GM12864 (cell line): ENCODE data around the gene TEDC1.

Experiments
- DNase-seq: peaks from one replicate; pipeline ENCODE4 v3.0.0-alpha.2; 2011; ENCODE audit warnings: low read depth
- H3K4me3 ChIP-seq: 2 replicates; pipeline ENCODE4 v1.5.1; 2011; ENCODE audit warnings: mild to moderate bottlenecking, low read depth, low read length, control low read depth
- CTCF ChIP-seq: IDR thresholded peaks from 2 replicates; pipeline ENCODE4 v1.5.1; 2011; ENCODE audit warnings: low read depth, mild to moderate bottlenecking, moderate library complexity, low read length, control low read depth, inconsistent platforms; ENCODE audit errors: missing control alignments

Gene TEDC1

GRCh38 chr14:105452963-105453362, 38.1 kb upstream of the TEDC1 start:
- no peak for DNase-seq
- no peak overlapping the region for H3K4me3 ChIP-seq
- TF ChIP-seq CTCF = no peak

GRCh38 chr14:105453847-105454246, 37.2 kb upstream of the TEDC1 start:
- H3K4me3 ChIP-seq = no peak overlapping the region
- no peak for TF ChIP-seq CTCF
- no peak for DNase-seq

DNA sequence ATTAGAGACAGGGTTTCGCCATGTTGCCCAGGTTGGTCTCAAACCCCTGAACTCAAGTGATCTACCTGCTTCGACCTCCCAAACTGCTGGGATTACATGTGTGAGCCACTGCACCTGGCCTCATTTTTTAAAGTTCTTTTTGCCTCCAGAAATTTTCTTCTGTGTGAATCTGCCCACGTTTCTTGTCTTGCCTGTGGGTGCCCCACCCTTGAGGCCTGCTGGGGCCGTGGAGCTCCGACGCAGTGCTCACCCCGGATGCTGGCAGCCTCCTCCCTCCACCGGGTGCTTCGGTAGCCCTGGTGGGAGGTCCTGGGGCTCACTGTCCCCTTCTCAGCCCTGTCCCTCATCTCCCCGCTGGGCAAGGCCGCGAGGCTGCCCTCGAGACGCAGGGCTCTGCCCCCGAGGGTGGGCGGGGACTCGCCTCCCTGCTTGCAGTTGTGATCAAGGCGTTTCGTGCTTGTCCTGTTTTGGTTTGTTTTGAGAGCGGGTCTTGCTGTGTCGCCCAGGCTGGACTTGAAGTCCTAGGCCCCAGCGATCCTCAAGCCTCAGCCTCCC, 35.9 kb upstream of the TEDC1 start:
- TF ChIP-seq CTCF = no peak

DNA sequence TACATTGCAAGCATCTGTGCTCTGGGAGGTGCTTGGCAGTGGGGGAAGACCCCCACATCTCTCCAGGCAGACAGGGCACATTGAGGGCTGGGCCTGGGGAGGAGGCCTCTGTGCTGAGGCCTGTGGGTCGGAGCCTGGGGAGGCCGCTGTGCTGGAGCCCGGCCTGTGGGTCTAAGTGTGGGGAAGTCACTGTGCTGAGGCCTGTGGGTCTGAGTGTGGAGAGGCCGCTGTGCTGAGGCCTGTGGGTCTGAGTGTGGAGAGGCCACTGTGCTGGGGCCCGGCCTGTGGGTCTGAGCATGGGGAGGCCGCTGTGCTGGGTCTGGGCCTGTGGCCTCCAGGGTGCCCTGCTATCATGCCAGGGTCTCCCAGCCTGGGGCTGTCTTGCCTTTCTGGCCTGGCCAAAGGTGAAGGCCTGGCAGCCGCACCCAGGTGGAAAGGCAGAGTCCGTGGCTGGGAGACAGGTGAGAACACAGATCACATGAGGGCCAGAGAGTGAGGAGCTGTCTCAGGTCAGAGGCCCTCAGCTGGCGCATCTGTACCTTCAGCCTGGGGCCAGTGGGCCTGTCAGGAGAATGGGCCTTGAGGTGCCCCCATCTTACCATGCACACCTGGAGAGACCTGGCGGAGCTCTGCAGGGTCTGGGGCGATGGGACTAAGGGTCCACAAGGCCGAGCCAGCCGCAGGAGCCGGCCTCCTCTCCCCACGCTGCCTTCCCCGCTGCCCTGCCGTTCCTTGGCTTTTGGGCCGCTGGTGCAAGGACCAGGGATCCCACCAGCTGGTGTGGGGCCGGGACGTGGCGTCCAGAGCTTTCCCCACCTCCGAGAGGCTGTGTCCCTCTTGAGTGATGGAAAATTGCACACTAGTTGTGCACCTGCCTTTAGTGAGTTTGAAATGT, 35.0 kb upstream of the TEDC1 start:
- DNase-seq = no peak
- no peak for TF ChIP-seq CTCF
- no peak overlapping the region for H3K4me3 ChIP-seq

More for the DNA sequence above, 35.9 kb upstream of the TEDC1 start:
- no peak overlapping the region for H3K4me3 ChIP-seq
- no peak for DNase-seq

GRCh38 chr14:105456736-105457617, 34.1 kb upstream of the TEDC1 start:
- no peak for DNase-seq
- H3K4me3 ChIP-seq = no peak overlapping the region
- no peak for TF ChIP-seq CTCF

DNA sequence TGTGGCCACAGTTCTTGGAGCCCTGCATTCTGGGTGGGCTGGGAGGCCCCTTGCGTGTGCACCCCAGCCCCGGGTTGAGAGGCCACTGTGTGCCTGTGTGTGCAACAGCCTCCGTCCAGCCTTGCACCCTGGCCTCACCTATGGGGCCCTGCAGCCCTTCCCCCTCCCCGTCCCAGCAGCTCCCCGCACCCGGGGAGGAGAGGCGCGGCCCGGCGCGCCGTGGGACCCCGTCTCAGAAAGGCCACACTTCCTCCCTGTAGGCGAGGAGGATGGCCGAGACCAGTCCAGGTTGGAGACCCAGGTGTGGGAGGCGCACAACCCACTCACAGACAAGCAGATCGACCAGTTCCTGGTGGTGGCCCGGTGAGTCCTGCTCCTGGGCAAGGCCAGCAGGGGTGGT, 33.0 kb upstream of the TEDC1 start:
- no peak for DNase-seq
- TF ChIP-seq CTCF = no peak
- no peak overlapping the region for H3K4me3 ChIP-seq
